HCT116 (cell line): Measurements from ENCODE around the gene UCKL1. TPM values are rescaled to one million over a fixed set of nuclear protein-coding genes. Genes with fewer than 3 reads are reported as not detected.

Source experiments
- ATAC-seq: fragments of 200-7000 bp; cut with Tn5 transposase; 2 replicates; pipeline ENCODE4 v1.9.1; 2020; ENCODE audit warnings: mild to moderate bottlenecking, moderate library complexity
- BruUV-seq: library from RNA; stranded (reverse); fragments of 400-500 nt; replicated peaks from 2 replicates; lab custom pipeline; 2021; lab: Mats Ljungman, UMichigan
- CTCF ChIA-PET: fragments of 300-600 bp; sonication (Branson Sonifier 250); formaldehyde crosslinking; loops from one replicate; lab custom pipeline; 2021; ENCODE audit warnings: antibody characterized with exemption; lab: Charles Lee
- POLR2A ChIA-PET: fragments of 300-600, 350-600 bp; sonication (Branson Sonifier 250); formaldehyde crosslinking; loops from one replicate; lab custom pipeline; 2021; ENCODE audit warnings: antibody characterized with exemption; lab: Charles Lee
- RAD21 ChIA-PET, 2 experiments: fragments of 300-600 bp; sonication (Branson Sonifier 250); formaldehyde crosslinking; loops; one replicate each; lab custom pipeline; 2023; ENCODE audit warnings: low total read pairs in 2 of 2; ENCODE audit not compliant: uncharacterized antibody in 2 of 2, unreplicated experiment in 2 of 2, low non-redundant PET in 1 of 2; lab: Charles Lee
- DNase-seq: peaks from one replicate; pipeline ENCODE4 v3.0.0-alpha.2; 2010; ENCODE audit warnings: low read depth, low spot score
- H2AFZ ChIP-seq: fragments of 200-600 bp; shearing (Covaris generic), sonication (generic); 2 replicates; pipeline ENCODE4 v1.6.1; 2017; ENCODE audit warnings: low read depth, mixed run types, mixed read lengths, antibody characterized with exemption, low read length; ENCODE audit not compliant: poor library complexity, severe bottlenecking
- H3K27ac ChIP-seq: 2 replicates; pipeline ENCODE4 v1.5.1; 2012; ENCODE audit warnings: low read depth, low read length
- H3K27me3 ChIP-seq: fragments of 200-600 bp; sonication (generic); 2 replicates; pipeline ENCODE4 v1.6.1; 2016; ENCODE audit warnings: mixed run types, low read length, mixed read lengths; ENCODE audit not compliant: insufficient read depth
- H3K36me3 ChIP-seq, 2 experiments: fragments of 200-500 bp in 1 of 2; fragments of 200-600 bp in 1 of 2; sonication (Bioruptor generic) in 1 of 2; sonication (generic) in 1 of 2; 2 replicates each; pipeline versions ENCODE4 v1.5.1 to v1.6.1; 2014 to 2016; ENCODE audit warnings: low read length in 2 of 2, inconsistent platforms in 1 of 2, mixed read lengths in 1 of 2, mixed run types in 1 of 2; ENCODE audit not compliant: insufficient read depth in 2 of 2, control insufficient read depth in 1 of 2
- H3K4me1 ChIP-seq, 2 experiments: fragments of 200-600 bp in 1 of 2; sonication (generic) in 1 of 2; 2 replicates each; pipeline versions ENCODE4 v1.5.1 to v1.6.1; 2012 to 2017; ENCODE audit warnings: low read length in 2 of 2, inconsistent platforms in 1 of 2, mild to moderate bottlenecking in 1 of 2, mixed read lengths in 1 of 2, mixed run types in 1 of 2, moderate library complexity in 1 of 2; ENCODE audit not compliant: insufficient read depth in 2 of 2, control insufficient read depth in 1 of 2
- H3K4me2 ChIP-seq: fragments of 200-600 bp; sonication (generic); 2 replicates; pipeline ENCODE4 v1.6.1; 2017; ENCODE audit warnings: mixed run types, low read length, mixed read lengths
- H3K4me3 ChIP-seq, 2 experiments: fragments of 200-600 bp in 1 of 2; sonication (generic) in 1 of 2; replicated peaks in 1 of 2; 2 replicates each; pipeline ENCODE4 v1.5.1; 2011 to 2016; ENCODE audit warnings: low read length in 2 of 2, control low read depth in 1 of 2, low read depth in 1 of 2, mild to moderate bottlenecking in 1 of 2, mixed read lengths in 1 of 2, mixed run types in 1 of 2
- H3K79me2 ChIP-seq: fragments of 200-600 bp; sonication (generic); 2 replicates; pipeline ENCODE4 v1.6.1; 2017; ENCODE audit warnings: mild to moderate bottlenecking, mixed run types, low read length, moderate library complexity, mixed read lengths; ENCODE audit not compliant: insufficient read depth
- H3K9ac ChIP-seq: fragments of 200-600 bp; sonication (generic); 2 replicates; pipeline ENCODE4 v1.6.1; 2016; ENCODE audit warnings: low read length, mixed read lengths
- H3K9me2 ChIP-seq: fragments of 200-600 bp; sonication (generic), shearing (Covaris generic); 2 replicates; pipeline ENCODE4 v1.6.1; 2017; ENCODE audit warnings: mixed run types, mild to moderate bottlenecking, moderate library complexity; ENCODE audit not compliant: insufficient read depth
- H3K9me3 ChIP-seq, 2 experiments: fragments of 200-500 bp in 1 of 2; fragments of 200-600 bp in 1 of 2; sonication (Bioruptor generic) in 1 of 2; sonication (generic) in 1 of 2; 2 replicates each; pipeline ENCODE4 v1.6.1; 2014 to 2017; ENCODE audit warnings: low read length in 2 of 2, mixed read lengths in 2 of 2, inconsistent platforms in 1 of 2, low read depth in 1 of 2, mild to moderate bottlenecking in 1 of 2, mixed run types in 1 of 2, moderate library complexity in 1 of 2; ENCODE audit not compliant: control insufficient read depth in 1 of 2, insufficient read depth in 1 of 2
- H4K20me1 ChIP-seq: fragments of 200-600 bp; sonication (generic), shearing (Covaris generic); 2 replicates; pipeline ENCODE4 v1.6.1; 2017; ENCODE audit warnings: mixed run types, mild to moderate bottlenecking, moderate library complexity; ENCODE audit not compliant: insufficient read depth
- CBX3 ChIP-seq: IDR thresholded peaks from 2 replicates; pipeline ENCODE4 v1.6.1; 2012; ENCODE audit warnings: low read depth
- EGR1 ChIP-seq: IDR thresholded peaks from 2 replicates; pipeline ENCODE4 v1.6.1; 2012; ENCODE audit warnings: low read depth
- ELF1 ChIP-seq: IDR thresholded peaks from 2 replicates; pipeline ENCODE4 v1.6.1; 2012; ENCODE audit warnings: low read depth, borderline replicate concordance
- MAX ChIP-seq: IDR thresholded peaks from 2 replicates; pipeline ENCODE4 v1.6.1; 2012
- POLR2A ChIP-seq: IDR thresholded peaks from 2 replicates; pipeline ENCODE4 v1.7.0; 2011; ENCODE audit warnings: borderline replicate concordance; ENCODE audit not compliant: insufficient read depth, insufficient read length; ENCODE audit errors: extremely low read depth
- POLR2AphosphoS5 ChIP-seq: IDR thresholded peaks from 2 replicates; pipeline ENCODE4 v1.6.1; 2011; ENCODE audit warnings: mild to moderate bottlenecking, low read depth, low read length, moderate library complexity
- SRF ChIP-seq: IDR thresholded peaks from 2 replicates; pipeline ENCODE4 v1.6.1; 2012; ENCODE audit warnings: low read depth
- intact Hi-C: fragments of 100-400 bp; cut with micrococcal nuclease; formaldehyde crosslinking; loops from 2 replicates; pipeline ENCODE4 v1.10.0; 2022
- total RNA-seq: library from RNA; stranded (reverse); gene quantifications from one replicate; pipeline ENCODE4 v1.2.1, GENCODE V29; 2021; ENCODE audit not compliant: unreplicated experiment

The UCKL1 gene
- total RNA-seq, 1 experiment from 2014 or later = 54.2 TPM

DNA sequence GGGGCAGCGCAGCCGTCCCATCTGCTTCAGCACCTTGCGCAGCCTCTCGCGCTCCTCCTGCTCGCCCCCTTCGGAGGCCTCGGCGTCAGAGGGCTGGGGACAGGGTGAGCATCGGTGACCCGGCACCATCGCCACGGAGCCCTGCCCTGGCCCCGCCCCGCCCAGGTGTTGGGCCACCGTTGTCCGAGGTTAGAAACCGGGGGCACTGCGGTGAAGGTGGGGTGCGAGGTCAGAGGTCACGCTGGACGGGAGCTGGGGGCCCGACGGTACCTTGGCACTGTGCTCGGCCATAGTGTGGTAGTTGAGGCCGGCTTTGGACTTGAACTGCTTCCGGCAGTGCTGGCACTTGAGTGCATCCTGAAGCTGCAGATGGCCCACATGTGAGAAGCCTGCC, 7.1 kb upstream of the UCKL1 start:
- no peak overlapping the region for H3K4me3 ChIP-seq
- no peak overlapping the region for H3K4me2 ChIP-seq
- BruUV-seq = no TSS peak
- H3K27me3 ChIP-seq = no peaks in the 10 kb centered on the region
- TF ChIP-seq EGR1 (no peak), ELF1 (no peak), MAX (no peak), SRF (no peak), POLR2A (no peak), CBX3 (no peak), POLR2AphosphoS5 (no peak)
- no peak overlapping the region for H3K27ac ChIP-seq
- ATAC-seq (no peak), DNase-seq (no peak)
- no peaks in the 10 kb centered on the region for H3K9me3 ChIP-seq
- ChIA-PET RAD21 (no interaction called here), POLR2A (no interaction called here), CTCF (no interaction called here)
- no peaks in the 10 kb centered on the region for H3K79me2 ChIP-seq
- peaks cover 0 to 5% of the 10 kb centered on the region in 2 experiments; a peak in 2 of 4 replicates for H3K36me3 ChIP-seq
- H4K20me1 ChIP-seq = no peaks in the 10 kb centered on the region
- intact Hi-C loops = no loop called here
- no peak overlapping the region for H2AFZ ChIP-seq
- peaks cover 8 to 9% of the 10 kb centered on the region in 2 experiments for H3K4me1 ChIP-seq
- H3K9me2 ChIP-seq = no peaks in the 10 kb centered on the region
- no peak overlapping the region for H3K9ac ChIP-seq

DNA sequence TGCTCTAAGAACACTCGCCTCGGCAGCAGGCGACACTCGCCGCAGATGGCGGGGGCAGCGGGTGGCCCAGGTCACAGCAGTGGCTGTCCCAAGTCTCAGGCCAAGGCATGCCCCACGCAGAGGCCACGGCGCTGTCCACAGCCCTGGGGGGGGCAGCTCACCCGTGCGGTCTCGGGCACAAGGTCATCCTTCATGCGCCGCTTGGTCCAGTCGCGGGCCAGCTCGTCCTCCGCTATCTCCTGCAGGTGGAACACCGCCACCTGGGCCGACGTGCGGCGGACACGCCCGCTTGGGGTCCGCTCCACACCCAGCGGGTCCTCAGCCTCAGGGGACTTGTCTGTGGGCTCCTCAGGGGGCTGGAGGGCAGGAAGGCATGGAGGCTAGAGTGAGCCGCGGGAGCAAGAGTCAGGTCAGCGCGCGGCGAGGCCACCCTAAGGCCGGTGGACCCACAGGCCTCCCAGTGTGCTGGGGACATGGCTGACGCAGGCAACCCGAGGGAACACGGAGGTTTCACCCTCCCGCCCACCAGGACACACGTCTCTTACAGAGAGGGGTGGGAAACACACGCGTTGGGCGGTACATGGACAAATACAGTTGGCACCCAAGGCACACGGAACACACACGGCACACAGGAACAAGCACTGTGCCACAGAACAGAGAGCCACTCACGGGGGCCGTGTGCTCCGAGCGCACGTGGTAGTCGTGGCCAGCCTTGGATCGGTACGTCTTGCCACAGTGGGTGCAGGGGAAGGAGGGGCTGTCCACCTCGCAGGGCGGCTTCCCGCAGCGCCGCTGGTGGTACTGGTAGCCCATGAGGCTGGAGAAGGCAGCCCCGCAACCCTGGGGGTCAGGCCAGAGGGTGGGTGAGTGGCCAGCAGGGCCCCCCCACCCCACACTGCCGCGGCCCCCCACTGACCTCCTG, 6.5 kb upstream of the UCKL1 start:
- no peak overlapping the region for H3K4me3 ChIP-seq
- H3K36me3 ChIP-seq = peaks cover 0 to 5% of the 10 kb centered on the region in 2 experiments; a peak in 2 of 4 replicates
- ChIA-PET CTCF (no interaction called here), RAD21 (no interaction called here), POLR2A (no interaction called here)
- ATAC-seq (no peak), DNase-seq (no peak)
- H2AFZ ChIP-seq = no peak overlapping the region
- H3K27me3 ChIP-seq = no peaks in the 10 kb centered on the region
- BruUV-seq = no TSS peak
- H3K9me3 ChIP-seq = no peaks in the 10 kb centered on the region
- no peaks in the 10 kb centered on the region for H3K9me2 ChIP-seq
- no peak overlapping the region for H3K27ac ChIP-seq
- H3K9ac ChIP-seq = no peak overlapping the region
- H3K79me2 ChIP-seq = no peaks in the 10 kb centered on the region
- H4K20me1 ChIP-seq = no peaks in the 10 kb centered on the region
- no peak overlapping the region for H3K4me2 ChIP-seq
- peaks cover 11 to 15% of the 10 kb centered on the region in 2 experiments; a peak in 3 of 4 replicates for H3K4me1 ChIP-seq
- TF ChIP-seq SRF = no peak
- intact Hi-C loops = no loop called here
